DMS79 treated with DMSO at 0.1 percent for 48 hours (cell line): ENCODE data around the gene TSC22D2.
"Not testable (repeated sequence)": the region's sequence is repeated elsewhere in the genome, so short reads cannot be mapped to it uniquely, and the experiment has no call there.

Experiments used
- DNase-seq: peaks from one replicate; lab custom pipeline; 2025; lab: John Stamatoyannopoulos, UW

The TSC22D2 gene

DNA sequence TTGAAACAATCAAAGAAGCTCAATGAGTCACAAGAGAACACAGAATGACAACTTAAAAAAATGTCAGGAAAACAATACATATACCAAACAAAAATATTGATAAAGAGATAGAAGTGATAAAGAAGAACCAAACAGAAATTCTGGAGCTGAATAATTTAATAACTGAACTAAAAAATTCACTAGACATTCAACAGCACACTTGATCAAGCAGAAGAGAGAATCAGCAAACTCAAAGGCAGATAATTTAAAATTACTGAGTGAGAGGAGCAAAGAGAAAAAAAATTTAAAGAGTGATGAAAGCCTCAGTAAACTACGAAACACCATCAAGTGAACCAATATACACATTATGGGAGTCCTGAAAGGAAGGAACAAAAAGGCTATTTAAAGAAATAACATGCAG, 76.3 kb downstream of the TSC22D2 start:
- DNase-seq: no peak

DNA sequence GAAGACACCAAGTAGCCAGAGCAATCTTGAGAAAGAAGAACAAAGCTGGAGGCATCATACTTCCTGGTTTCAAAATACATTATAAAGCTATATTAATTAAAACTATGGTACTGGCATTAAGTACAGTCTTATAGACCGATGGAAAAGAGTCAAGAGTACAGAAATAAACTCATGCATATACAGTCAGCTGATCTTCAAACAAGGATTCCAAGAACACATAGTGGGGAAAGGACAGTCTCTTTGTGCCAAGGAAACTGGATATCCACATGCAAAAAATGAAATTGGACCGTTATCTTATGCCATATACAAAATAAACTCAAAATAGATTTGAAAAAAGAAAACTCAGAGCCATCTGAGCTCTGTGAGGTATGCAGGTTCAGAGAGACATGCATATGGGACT, 80.8 kb downstream of the TSC22D2 start:
- DNase-seq: no peak

DNA sequence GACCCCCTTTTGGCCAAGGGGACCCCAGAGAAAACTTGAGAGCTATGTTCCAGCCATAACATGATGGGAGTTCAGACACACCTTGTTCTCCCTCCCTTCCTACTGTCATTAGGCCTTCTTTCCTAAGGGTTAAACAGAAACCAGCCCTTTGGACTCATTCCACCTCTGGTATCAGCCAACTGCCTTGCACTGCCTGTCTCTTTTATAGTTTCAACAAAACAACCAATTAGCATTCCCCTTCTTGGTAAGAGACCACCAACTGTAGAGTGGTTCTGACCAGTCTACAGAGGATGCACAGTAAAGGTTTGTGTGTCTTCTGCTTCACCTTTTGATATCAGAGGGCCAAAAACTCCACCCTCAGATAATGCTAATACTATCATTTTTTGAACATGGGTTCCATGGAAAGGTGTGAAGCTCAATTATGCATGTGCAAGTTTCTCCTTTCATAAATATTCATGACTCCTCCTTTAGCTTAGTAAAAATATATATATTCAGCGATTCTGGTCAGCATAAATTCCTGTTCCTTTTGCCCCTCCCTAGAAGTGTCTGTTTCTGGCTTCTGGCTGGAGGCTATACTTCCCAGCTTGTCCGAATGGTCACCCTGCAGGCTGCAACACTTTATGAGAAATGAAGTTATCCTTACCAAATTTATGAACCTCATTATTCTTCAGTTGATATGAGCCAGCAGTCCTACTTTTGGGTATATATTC, 82.3 kb downstream of the TSC22D2 start:
- DNase-seq: no peak

DNA sequence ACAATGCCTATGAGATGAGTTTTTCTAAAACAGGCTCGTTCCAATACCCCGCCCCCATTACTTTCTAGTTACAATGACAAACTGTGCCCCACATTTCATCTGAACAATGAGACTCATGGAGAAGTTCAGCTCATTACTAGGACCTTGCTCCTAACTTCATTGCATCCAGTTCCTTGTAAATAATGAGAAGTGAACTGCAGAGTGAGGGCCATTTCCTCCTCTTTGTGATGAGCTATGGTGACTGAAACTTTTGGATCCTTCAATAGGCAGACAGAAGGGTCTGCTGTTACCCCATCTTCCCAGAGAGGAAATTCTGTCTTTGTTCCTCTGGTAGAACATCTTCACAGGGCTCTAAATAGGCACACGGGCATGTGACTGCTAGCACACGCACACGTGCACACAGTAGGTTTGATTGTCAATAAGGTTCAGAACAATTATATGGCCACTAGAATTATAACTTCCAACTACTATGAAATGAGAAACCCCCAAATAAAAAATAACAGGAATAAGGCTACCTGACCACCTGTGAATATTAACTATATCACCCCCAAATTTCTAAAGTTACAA, 86.4 kb downstream of the TSC22D2 start:
- DNase-seq: no peak

DNA sequence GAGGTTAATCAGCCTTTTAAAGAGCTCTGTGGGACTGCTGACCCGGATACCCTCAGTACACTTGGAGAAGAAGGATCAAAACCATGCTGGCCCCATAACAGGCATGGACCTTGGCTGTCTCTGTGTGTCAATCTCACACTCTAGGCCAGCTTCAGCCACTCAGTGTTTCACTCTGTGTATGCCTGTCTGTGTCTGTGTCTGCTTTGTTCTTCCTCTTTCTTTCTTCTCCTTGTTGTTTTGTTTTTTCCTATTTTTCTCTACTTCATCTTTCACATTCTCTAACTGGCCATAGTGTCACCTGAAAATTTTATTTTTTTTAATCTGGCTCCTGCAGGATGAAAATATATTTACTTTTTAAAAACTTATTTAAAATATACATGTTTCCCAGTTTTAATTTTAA, 87.1 kb downstream of the TSC22D2 start:
- no peak for DNase-seq

DNA sequence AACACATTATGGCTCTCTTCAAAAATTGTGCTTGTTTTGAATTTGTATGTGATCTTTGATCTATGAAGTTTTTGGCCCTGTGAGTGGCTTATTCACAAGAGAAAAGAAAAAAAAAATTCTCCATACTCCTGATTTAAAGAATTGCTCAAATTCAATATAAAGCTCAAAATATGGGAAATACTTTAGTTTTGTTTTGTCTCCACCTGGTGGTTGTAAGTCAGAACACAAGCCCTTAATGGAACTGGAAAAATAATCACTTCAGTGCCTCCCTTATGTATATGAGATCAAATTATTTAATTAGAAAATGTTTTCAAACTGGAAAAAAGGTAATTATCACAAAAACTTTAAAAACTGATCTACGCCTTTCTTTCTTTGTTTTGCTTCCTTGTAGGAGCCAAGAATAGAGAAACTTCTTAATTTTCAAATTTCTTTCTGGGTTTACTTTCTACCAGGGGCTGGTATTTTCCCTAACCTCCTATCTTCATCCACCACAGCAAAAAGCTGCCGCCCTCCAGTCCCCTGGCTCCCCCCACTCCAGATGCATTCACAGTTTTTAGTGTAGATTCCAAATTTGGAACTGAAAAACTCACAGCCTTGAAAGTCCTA, 87.6 kb downstream of the TSC22D2 start:
- peak; percentile 27 for DNase-seq

DNA sequence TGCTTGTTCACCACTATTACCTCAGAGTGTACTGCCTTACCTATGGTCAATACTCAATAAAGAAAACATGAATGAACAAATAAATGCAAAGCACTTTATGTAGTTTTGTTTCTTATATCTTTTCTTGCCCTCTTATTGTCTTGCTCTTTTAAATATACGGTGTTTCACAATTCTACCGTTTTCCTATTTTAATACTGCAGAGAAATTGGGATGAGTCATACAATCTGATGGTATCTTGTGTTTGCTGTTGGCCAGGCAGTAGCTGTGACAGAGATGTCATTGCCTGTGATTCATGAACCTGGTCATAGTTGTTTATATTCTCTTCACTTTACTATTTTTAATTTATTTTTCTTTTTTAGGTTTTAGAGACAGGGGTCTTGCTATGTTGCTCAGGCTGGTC, 89.9 kb downstream of the TSC22D2 start:
- DNase-seq: no peak

DNA sequence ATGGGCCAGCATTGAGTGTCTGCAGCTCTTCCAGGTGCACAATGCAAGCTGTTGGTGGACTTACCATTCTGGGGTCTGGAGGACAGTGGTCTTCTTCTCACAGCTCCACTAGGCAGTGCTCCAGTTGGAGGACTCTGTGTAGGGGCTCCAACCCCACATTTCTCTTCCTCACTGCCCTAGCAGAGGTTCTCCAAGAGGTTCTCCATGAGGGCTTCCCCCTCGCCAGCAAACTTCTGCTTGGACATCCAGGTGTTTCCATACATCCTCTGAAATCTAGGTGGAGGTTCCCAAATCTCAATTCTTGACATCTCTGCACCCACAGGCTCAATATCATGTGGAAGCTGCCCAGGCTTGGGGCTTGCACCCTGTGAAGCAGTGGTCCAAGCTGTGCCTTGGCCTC, 92.9 kb downstream of the TSC22D2 start:
- DNase-seq: not testable (repeated sequence)

DNA sequence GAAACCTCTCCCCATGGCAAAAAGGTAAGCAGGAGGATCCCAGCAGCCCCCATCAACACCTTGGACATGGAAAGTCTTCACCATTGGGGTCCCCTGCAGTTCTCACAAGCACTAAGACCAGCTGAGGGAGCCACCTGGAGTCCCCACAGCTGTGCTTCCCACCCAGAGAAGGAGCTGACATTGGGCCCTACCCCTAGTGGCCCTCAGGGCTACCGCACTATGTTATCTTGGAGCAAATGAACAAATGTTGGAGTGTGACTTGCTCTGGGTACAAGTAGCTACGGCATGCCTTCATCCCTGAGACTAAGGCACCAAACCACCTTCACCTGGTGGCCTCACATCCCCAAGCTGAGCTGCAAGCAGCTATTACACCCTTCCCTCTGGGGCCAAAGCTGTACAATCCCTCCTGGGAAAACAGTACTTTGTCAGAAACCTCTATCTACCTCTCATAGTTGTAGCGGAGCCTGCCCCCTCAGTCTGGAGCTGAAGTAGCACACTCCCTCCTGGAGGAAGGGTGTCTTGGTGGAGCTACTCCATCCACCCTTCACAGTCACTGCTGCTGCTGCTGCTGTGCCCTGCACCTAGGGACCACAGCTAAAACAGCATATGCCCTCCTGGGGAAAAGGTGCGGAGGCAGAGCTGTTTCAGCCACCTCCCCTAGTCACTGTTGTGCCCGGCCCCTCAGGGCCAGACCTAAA, 95.5 kb downstream of the TSC22D2 start:
- no peak for DNase-seq

DNA sequence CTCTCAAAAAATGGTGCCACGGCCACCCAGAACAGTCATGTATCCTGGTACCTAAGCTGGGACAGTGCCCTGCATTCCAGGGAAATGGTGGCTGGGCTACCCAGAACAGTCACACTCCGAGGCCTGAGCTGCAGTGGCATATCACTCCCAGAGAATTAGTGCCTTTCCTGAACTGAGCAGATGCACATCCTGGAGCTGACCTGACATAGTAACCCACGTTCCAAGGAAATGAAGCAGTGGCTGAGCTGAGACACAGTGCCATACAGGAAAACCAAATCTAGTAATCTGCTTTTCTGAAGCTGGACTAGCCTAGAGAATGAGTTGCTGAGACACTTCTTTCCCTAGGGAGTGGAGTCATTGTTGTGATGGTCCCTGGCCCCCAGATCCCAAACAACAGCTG, 96.4 kb downstream of the TSC22D2 start:
- DNase-seq: no peak

DNA sequence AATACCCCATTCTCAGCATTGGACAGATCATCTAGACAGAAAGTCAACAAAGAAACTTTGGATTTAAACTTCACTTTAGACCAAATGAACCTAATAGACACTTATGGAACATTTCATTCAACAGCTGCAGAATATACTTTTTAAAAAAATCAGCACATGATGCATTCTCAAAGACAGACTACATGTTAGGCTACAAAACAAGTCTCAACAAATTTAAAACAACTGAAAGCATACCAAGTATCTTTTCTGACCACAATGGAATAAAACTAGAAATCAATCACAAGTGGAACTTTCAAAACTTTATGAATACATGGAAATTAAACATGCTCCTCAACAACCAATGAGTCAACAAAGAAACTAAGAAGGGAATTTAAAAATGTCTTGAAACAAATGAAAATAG, 100.3 kb downstream of the TSC22D2 start:
- no peak for DNase-seq

DNA sequence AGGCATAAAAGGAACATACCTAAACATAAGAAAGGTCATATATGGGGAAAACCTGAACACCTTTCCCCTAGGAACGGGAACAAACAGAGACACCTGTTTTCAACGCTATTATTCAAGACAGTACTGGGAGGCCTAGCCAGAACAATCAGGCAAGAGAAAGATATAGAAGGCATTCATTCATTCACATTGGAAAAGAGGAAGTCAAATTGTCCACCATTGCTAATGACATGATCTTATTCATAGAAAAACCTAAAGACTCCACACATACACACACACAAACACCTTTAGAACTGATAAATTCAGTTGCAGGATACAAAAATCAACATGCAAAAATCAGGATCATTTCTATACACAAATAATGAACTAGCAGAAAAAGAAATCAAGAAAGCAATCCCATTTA, 101.7 kb downstream of the TSC22D2 start:
- DNase-seq: no peak

DNA sequence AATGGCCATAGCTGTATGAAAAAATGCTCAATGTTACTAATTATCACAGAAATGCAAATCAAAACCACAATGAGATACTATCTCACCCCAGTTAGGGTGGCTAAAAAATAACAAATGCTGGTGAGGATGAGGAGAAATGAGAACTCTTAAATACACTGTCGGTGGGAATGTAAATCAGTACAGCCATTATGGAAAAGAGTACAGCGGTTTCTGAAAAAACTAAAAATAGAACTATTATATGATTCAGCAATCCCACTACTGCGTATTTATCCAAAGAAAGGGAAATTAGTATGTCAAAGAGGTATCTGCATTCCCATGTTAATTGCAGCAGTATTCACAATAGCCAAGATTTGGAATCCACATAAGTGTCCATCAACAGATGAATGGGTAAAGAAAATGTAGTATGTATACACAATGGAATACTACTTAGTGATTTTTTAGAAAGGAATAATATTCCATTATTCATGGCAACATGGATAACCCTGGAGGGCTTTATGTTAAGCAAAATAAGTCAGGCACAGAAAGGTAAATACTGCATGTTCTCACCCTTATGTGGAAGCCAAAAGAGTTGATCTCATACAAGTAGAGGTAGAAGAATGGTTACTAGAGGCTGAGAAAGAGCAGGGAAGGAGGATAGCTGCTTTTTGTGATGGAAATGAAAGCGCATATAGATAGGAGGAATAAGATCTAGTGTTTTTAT, 103.2 kb downstream of the TSC22D2 start:
- no peak for DNase-seq

DNA sequence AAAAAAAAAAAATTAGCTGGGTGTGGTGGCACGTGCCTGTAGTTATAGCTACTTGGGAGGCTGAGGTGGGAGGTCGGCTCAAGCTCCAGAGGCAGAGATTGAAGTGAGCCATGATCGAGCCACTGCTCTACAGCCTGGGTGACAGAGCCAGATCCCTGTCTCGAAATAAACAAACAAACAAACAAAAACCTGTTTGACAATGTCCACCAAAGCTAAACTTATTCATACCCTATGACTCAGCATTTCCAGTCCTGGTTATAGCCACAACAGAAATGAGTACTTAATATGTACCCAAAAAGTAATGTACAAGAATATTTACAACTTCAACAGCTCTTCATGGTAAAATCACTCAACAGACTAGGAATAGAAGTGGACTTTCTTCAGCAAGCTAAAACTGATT, 107.1 kb downstream of the TSC22D2 start:
- no peak for DNase-seq
